HG02763 (cell line): ENCODE measurements around the gene ASPSCR1.

Experiments
- ATAC-seq: cut with Tn5 transposase; IDR thresholded peaks from one replicate; pipeline ENCODE4 v1.9.1; 2021; ENCODE audit warnings: mild to moderate bottlenecking, moderate library complexity; ENCODE audit not compliant: unreplicated experiment

The ASPSCR1 gene

DNA sequence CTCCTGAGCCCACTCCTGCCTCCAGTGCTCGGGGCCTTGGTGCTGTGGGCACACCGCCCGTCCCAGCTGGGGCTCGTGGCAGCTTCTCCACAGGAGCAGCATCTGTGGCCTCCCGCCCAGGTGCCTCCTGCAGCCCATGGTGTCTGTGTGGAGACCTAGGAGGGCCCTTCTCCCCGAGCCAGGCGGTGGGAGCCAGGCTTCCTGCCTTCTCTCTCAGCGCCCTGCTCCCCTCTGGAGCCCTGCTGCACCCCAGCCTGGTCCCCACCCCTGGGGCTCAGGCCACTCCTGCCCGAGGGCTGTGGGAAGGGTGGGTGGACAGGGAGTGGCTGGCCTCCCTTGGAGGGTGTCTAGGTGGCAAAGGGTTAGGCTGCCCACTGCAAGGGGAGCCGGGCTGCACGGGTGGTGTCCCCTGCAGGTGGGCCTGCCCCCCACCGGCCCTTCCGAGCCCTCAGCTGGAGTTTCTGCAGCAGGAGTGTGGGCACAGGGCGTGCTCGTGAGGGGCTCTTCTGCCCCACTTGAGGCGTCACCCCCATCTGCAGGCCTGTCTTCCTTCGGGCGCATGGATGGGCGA is 34.3 kb downstream of the ASPSCR1 start:
- ATAC-seq: no peak

DNA sequence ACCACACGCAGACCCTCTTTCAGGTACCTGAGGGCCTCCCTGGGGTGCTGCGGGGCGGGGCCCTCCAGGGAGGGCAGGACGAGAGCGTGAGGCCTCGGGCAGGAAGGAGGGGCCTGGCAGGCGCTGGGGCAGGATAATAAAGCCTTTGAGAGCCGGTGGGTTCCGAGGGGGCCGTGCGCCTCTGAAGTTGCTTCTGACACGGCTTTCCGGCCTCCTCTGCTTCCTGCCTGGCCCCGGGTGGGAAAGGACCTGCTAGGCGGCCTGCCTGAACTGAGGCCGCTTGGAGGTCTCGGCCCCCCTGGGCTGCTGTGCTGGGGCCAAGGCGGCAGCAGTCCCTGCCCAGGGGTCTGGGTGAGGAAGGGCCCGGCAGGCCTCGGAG is 34.8 kb downstream of the ASPSCR1 start:
- no peak for ATAC-seq

DNA sequence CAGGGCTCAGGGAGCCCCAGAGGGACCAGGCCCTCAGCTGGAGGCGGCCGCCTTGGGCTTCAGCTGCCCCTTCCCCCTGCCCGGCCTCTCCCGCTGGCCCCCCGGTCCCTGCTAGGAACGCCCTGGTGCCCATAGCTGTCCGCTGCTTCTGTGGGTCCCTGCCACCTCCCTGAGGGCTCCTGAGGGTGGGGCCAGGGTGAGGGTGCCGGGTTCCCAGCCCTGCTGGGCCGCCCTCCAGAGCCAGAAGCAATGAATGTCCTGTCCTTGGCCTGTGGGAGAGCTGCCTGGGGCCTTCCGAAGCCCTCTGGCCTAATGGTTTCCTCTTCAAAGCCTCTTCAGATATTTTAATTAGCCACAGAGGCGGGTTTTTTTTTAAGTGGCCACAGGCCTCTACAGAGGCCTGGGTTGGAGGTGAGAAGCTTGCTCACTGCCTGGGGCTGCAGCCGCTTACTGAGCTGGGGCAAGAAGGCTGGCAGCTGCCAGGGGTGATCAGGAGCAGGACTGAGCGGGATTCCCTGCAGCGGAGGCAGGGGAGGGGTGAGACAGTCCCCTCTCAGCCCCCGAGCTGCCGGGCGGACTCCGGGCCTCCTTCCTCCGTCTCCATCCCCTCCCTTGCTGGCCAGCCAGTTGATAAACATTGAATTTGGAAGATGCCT is 35.3 kb downstream of the ASPSCR1 start:
- ATAC-seq: no peak

DNA sequence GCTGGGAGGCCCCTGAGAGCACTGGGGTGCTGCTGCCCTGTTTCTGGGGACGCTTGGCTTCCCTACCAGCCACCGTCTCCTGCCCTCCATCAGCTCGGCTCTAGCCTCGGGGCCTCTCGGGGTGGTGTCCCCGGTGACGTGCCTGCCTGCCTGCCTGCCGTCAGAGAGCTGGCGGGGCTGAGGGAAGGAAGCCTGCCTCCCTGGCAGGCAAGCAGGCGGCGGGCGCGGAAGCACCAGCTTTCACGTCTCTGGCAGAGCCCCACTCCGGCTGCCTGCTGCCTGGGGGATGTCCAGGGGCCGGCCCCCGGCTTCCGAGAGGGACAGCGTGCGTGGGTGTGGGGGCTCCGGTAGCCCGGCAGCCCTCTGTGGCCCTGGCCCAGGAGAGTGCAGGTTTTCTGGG is 35.9 kb downstream of the ASPSCR1 start:
- no peak for ATAC-seq

DNA sequence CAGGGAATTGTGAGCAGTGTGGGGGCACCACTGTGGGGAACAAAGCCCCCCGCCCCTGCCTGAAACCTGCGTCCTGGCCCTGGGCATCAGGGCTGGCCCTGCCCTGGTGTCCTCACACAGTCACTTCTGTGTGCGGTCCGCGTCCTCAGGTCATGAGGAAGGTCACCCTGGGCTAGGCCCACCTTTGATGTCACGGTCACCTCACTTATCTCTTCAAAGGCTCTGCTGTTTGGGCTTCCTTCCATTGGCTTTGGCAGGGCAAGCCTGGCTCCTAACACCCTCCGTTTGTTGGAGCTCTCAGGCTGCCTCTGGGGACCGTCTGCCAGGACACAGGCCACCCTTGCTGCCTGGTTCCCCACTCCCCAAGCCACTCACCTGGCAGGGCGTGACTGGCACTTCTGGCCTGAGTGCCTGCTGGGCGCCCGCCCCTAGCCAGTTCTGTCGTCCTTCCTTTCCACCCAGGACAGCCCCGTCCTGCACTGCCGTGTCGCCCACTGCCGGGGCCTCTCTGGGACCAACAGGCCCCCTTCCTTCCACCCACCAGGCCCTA is 36.4 kb downstream of the ASPSCR1 start:
- ATAC-seq: no peak

DNA sequence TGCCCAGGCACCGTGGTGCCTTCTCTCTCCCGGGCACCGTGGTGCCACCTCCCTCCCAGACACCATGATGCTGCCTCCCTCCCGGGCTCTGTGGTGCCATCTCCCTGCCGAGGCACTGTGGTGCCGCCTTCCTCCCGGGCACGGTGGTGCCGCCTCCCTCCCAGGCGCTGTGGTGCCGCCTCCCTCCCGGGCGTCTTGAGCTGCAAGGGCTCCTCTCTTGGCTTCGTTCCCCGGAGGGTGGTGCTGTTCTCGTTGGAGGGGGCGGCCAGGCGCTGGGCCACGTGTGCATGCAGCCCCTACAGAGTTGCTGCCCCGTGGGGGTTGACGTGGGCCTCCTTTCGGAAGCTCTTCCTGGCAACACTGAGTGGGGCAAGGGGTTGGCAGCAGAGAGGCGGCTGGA is 37.0 kb downstream of the ASPSCR1 start:
- no peak for ATAC-seq

DNA sequence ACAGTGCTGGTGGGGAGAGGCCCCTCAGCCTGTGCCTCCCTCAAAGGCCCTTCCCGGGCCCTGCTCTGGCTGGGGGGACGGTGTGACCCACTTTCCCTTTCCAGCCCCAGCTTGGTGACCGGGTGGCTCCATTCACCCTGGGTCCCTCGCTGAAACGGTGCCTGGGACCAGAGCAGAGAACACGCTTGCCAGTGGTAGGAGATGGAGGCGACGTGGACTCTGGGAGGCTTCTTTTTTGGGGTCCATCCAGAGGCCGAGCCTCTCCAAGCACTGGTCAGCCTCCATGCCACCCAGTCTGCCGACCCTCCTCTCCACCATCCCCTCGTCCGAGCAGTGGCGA is 37.5 kb downstream of the ASPSCR1 start:
- ATAC-seq: no peak

DNA sequence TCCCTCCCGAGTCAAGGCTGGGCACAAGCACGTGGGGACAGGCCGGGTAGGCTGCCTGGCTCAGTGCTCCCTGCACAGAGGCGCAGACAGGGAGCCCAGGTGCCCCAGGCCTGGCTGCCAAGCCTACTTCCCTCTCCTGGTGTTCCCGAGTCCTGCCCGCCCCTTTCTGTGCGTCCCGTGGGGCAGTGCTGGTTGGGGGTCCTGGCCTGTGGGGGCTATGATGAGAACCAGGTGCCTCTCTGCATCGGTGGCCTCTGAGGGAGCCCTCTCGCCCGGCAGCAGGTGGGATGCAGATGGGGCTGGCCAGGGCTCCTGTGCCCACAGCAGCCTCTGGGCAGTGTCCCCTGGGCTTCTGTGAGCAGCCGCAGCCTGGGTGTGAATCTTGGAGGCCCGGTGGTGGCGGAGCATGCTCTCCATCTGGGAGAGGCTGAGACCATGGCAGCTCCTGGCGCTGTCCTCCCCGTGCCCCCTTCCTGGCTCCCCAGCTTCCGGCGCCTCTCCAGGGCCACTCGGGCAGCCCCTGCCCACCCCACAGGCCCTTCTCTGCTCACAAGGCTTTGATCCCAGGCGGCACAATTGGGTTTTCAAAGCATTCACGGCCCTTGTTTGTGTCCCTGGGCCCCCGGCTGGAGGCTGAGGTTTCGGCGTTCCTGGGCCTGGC is 38.0 kb downstream of the ASPSCR1 start:
- no peak for ATAC-seq

DNA sequence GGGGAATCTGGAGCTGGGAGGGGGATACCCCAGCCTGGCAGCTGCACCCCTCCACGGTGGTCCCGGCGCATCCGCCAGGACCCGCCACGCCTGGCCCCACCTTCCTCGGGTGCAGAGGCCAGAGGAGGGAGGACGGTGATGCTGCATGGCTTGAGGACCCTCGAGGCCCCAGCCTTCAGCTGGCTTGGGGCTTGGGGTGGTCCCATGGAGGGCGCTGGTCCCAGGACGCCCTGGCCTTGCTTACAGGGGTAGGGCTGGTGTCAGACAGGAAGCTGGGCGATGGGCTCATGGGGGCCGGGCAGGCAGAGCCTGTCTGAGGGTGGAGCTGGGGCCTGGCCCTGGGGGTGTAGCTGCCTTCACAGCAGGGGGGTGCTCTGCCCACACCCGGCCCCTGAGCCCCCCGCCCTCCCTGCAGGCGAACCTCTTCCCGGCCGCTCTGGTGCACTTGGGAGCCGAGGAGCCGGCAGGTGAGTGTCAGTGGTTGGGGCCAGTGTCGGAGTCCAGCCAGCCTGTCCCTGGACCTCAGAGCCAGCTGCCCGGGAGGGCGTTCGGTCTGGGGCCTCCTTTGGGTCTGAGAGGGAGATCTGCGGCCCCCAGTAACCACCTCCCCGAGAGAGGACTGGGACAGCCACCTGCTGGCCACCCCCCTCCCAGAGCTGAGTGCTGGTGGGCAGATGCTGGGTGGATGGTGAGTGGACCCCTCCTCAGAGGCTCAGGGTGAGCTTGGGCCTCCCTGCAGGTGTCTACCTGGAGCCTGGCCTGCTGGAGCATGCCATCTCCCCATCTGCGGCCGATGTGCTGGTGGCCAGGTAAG is 38.8 kb downstream of the ASPSCR1 start:
- no peak for ATAC-seq

DNA sequence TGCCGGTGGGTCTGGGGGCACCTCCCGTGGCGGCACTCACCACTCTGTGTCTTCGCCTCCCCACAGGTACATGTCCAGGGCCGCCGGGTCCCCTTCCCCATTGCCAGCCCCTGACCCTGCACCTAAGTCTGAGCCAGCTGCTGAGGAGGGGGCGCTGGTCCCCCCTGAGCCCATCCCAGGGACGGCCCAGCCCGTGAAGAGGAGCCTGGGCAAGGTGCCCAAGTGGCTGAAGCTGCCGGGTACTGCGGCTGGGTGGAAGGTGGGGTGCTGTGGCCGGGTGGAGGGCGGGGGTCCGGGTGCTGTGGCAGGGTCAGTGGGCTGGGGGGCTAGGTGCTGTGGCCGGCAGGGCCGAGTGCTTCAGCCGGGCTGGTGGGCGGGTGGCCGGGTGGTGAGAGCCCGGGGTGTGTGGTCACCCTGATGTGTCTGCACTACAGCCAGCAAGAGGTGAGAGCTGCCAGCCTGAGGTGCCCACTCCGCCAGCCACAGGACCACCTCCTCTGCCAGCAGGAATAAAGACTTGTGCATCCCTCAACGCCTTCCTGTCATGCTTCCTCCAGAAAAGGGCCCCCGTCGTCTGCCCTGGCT is 39.5 kb downstream of the ASPSCR1 start:
- ATAC-seq: no peak

DNA sequence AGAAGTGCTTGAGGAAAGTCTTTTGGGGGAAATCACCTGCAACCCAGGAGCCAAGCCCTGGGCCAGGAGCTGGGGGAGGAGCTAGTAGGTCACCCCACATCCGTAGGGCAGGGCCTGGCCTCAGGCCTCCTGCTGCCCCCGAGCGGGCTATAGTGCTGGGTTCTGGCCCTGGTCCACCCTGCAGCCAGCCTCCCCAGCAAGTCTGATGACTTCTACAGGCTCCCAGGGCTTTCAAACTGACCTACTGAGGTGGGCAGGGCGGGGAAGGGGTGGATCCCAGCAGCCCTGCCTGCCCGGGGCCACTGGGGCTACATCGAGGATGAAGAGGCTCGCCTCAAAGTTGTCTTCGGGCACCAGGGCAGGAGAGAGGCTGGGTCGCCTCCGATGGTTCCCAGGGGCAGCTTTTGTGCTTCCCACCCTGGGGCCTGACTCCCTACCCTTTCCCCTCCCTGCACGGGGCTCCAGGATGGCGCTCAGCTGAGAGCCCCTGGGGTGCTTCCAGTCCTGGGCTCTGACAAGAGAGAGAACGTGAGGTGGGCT is 40.3 kb downstream of the ASPSCR1 start:
- no peak for ATAC-seq

DNA sequence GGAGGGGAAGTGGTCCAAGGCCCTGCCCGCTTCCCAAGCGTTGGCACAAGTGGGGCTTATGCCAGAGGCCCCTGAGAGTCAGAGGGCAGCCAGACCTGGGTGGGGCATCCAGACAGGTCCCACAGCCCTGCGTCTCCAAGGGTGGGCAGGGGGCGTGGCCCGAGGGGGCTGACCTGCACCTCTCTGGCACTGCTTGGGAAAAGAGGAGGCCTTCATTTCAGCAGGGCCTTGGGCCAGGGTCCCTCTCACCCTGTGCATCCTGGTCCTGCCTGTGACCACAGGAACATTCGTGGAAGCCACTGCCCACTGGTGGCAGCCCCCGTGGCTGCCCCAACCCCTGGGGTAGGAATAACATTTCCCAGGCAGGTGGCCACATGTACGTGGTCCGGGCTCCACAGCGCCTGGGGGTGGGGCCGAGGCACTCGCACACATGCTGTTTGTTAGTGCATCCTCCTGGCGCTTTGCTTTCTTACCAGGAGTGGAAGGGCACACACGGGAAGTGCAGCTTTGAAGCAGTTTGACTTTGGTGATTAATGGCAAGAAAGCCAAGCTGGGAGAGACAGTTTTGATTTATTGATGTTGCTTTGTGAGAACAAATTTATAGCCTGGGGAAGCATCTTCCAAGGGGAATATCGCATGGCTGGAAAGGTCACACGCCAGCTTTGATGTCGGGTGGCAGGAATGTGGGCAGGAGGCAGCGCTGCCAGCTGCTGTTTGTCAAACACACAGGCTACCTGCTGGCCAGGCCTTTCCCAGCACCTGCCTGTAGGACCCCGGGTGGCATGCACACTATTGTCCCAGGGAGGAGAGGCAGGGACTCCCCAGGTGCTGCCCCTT is 40.9 kb downstream of the ASPSCR1 start:
- ATAC-seq: no peak

DNA sequence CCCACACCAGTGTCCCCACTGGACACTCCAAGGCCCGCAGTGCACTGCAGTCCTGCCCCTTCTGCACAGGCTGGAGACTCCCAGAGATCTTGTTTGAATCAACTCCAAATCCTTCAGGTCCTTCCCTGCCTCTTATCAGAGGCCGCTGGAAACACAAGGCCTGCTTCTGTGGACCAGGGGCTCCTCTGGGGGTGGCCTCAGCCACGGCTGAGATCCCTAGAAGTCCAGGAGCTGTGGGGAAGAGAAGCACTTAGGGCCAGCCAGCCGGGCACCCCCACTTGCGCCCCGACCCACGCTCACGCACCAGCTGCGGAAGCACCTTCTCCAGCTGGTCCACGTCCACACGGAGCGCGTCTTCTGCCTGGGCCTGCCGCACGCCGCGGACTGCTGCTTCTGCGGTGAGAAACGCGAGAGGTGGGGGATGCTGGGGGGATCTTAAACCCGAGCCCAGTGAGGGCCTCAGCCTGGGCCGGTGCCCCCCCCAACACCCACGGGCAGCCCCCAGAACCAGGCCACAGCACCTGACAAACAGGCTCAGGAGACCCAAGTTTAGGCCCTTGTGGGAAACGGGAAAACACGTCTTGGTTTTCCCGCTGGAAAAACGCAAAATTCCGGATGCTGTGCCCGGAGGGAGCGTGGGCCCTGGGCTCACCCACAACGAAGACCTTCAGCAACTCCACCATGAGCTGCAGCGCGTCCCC is 41.7 kb downstream of the ASPSCR1 start:
- ATAC-seq: no peak

DNA sequence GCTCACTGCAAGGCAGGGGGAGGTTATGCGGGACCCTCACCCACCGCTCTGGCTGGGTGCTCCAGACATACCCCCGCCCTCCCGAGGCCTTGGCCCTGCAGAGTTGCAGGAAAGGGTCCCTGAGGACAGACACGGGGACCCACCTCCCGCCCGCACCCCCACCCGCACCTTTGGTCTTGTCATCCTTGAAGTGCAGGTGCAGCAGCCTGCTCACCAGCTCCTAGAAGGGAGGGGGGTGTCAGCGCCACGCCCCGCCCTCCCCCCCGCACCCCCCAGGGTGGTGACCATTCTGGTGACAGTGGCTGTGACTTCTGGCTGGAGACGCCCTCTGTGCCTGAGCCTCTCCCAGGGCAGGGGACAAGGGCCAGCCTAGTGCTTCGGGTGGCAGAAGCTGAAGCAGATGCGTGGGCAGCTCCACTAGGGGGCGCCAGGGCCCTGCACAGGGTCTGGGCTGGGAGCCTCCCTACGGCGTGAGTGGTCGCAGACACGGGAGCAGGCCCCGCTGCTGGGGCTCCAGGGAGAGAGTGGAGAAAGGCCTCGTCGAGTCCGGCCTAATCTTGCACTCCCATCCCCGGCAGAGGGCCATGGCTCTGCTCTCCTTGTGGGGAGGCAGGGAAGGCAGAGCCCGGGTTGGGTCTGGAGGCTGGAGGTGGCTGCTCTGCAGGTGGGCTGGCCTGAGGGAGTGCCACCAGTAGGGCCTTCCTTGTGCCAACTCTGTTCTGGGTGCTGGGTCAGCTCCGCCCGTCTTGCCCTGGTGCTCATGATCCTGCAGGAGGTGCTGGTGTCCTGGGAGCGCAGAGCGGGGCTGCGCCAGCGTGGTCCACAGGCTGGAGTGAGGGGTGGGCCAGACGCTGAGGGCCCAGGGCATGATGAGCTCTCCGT is 42.5 kb downstream of the ASPSCR1 start:
- ATAC-seq: no peak

DNA sequence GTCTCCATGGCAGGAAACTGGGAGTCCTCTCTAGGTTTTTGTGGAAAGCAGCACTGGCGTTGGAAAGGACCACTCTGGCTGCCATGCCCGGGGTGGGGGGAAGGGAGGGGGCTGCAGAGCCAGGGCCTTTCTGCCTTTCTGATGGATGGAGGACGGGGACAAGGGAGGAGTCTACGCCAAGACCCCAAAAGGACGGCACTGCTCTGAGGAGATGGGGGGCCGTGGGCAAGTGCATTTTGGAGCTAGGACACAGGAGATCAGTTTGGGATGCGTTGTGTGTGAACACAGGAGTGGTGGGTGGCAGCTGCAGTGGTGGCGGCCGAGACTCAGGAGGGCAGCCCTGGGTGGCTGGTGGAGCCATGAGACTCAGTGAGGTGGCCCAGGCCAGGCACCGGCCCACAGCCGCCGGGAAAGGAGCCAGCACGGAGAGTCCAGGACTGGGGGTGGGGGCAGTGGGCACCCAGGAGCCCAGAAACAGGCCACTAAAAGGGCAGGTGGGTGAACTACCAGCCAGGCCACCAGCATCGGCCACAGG is 43.2 kb downstream of the ASPSCR1 start:
- ATAC-seq: no peak

DNA sequence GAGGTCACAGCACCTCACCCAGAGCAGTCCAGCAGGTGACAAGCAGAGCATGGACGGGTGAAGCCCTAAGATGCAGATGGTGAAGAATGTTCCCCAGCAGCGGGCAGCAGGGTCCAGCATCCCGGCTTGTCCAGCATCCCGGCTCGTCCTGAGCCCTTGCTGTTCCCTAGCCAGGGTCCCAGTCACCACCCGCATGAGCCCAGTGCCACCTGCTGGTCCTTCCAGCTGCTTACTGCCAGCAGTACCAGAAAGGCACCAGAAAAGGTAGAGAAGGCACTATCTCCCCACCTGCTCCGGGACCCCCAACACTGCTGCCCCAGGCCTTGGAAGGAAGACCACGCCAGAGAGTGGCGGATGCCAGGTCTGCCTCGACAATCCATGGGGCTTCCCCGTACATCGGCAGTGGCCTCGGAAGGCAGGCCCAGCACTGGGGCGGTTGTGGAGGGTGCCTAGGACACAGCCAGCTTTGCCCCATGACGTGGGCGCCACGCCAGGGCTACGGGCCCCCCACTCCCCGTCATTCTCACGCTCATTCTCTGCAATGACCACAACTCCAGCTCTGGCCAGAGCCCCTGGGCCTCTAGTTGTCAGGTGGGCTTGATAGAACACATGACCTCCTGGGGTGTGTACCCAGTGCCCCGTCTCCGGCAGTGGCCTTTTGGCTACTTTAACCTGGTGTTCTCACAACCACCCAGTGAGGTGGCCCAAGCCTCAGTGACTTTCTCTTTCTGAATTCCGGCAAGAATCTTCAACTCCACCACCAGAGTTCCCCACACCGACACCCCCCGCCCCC is 43.9 kb downstream of the ASPSCR1 start:
- no peak for ATAC-seq

DNA sequence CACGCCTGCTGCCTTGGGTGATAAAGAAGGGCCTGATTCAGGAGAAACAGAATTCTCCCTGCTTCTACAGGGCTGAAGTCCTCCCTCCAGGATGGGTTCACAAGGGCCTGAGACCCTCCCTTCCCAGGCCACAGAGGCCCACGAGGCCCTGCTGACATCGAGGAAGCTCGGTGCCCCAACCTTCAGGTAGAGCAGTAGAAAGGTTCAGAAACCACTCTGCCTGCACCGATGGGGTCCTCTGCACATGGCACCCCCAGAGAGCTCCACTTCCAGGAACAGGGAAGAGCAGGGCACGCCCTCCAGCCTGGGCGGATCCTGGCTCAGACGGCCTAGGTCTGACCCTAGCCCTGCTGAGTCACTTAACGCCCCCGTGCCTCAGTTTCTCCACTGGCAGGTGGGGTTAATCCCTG is 44.5 kb downstream of the ASPSCR1 start:
- no peak for ATAC-seq
